PFSK-1 (cell line): ENCODE data around the gene KLRK1.

ENCODE experiments used
- FOXP2 ChIP-seq: optimal IDR thresholded peaks from 2 replicates; pipeline ENCODE3; 2011; ENCODE audit warnings: borderline replicate concordance, control low read depth, inconsistent platforms; ENCODE audit not compliant: insufficient read depth; ENCODE audit errors: extremely low read length, extremely low read depth
- POLR2AphosphoS5 ChIP-seq: IDR thresholded peaks from 2 replicates; pipeline ENCODE4 v1.6.1; 2012; ENCODE audit warnings: low read depth, mild to moderate bottlenecking, control low read depth, low read length, moderate library complexity
- SIN3A ChIP-seq: IDR thresholded peaks from 2 replicates; pipeline ENCODE4 v1.6.1; 2012; ENCODE audit warnings: mild to moderate bottlenecking, low read length, moderate library complexity, borderline replicate concordance; ENCODE audit not compliant: insufficient read depth
- TAF1 ChIP-seq: IDR thresholded peaks from 2 replicates; pipeline ENCODE4 v1.6.1; 2012; ENCODE audit warnings: low read length, control low read depth, borderline replicate concordance; ENCODE audit not compliant: insufficient read depth
- TF ChIP-seq, protein P1 (sequence below), 2 experiments: IDR thresholded peaks; 2 replicates each; pipeline versions ENCODE4 v1.6.1 to v1.8.0; 2011 to 2012; ENCODE audit warnings: low read depth in 2 of 2, low read length in 2 of 2, control low read depth in 1 of 2, inconsistent platforms in 1 of 2, mild to moderate bottlenecking in 1 of 2, moderate library complexity in 1 of 2; ENCODE audit not compliant: insufficient read depth in 1 of 2

Gene KLRK1

GRCh38 chr12:10358131-10358530 is 31.7 kb downstream of the KLRK1 start:
- TF ChIP-seq POLR2AphosphoS5 (no peak), TAF1 (no peak), FOXP2 (no peak), SIN3A (no peak)
- TF ChIP-seq, protein P1, sequence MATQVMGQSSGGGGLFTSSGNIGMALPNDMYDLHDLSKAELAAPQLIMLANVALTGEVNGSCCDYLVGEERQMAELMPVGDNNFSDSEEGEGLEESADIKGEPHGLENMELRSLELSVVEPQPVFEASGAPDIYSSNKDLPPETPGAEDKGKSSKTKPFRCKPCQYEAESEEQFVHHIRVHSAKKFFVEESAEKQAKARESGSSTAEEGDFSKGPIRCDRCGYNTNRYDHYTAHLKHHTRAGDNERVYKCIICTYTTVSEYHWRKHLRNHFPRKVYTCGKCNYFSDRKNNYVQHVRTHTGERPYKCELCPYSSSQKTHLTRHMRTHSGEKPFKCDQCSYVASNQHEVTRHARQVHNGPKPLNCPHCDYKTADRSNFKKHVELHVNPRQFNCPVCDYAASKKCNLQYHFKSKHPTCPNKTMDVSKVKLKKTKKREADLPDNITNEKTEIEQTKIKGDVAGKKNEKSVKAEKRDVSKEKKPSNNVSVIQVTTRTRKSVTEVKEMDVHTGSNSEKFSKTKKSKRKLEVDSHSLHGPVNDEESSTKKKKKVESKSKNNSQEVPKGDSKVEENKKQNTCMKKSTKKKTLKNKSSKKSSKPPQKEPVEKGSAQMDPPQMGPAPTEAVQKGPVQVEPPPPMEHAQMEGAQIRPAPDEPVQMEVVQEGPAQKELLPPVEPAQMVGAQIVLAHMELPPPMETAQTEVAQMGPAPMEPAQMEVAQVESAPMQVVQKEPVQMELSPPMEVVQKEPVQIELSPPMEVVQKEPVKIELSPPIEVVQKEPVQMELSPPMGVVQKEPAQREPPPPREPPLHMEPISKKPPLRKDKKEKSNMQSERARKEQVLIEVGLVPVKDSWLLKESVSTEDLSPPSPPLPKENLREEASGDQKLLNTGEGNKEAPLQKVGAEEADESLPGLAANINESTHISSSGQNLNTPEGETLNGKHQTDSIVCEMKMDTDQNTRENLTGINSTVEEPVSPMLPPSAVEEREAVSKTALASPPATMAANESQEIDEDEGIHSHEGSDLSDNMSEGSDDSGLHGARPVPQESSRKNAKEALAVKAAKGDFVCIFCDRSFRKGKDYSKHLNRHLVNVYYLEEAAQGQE (IDR thresholded peaks at IDR 0.05; ENCODE audit: insufficient read depth in 1 of 2, low read depth in 2 of 2, low read length in 2 of 2) = no peak

DNA sequence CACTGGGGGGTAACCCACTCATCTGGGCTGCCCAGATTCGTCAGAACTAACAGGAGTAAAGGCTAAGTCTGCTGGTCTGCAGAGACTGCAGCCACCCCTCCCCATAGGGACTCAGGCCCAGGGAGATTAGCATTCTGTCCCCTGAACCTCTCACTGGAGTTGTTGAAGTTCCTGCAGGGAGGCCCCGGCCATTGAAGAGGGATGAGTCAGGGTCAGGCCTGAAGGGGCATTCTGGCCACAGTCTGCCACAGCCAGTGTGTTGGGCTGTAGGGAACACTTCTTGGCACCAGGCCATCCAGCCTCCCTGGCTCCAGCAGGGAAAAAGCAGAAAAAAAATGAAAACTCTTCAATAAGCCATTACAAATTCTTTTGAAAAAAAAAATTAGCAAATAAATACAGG is 35.3 kb downstream of the KLRK1 start:
- TF ChIP-seq, protein P1 (IDR thresholded peaks at IDR 0.05; ENCODE audit: insufficient read depth in 1 of 2, low read depth in 2 of 2, low read length in 2 of 2) = no peak
- TF ChIP-seq POLR2AphosphoS5 (no peak), SIN3A (no peak), FOXP2 (no peak), TAF1 (no peak)

GRCh38 chr12:10354071-10354470 is 35.8 kb downstream of the KLRK1 start:
- no peak for TF ChIP-seq FOXP2

DNA sequence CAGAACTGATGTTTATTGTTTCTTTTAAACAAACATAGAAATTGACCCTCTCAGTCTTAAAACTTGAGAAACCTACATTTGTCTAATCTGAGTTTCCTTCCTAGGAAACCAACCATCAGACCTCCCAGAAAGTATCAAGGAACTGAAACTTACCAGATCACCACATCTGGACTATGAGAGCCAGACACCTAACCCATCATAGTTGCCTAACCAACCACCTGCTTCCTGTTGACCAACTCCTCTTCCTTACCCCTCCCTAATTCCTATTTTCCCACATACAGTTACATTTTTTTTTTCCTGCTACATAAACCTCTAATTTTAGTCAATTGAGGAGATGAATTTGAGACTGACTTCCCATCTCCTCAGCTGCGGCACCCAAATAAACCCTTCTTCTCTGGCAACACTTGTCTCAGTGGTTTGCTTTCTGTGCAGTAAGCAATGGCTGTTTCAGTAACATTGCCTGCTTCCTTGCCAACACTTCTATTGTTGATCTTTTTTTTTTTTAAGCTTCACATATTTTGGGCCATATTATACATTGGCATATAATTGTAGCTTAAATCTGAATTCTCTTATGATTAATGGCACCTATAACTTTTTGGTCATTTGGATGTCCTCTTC is 47.8 kb downstream of the KLRK1 start:
- no peak for TF ChIP-seq FOXP2
- TF ChIP-seq SIN3A = no peak
- TF ChIP-seq POLR2AphosphoS5 = no peak
- TF ChIP-seq TAF1 = no peak
- TF ChIP-seq, protein P1 (IDR thresholded peaks at IDR 0.05; ENCODE audit: insufficient read depth in 1 of 2, low read depth in 2 of 2, low read length in 2 of 2) = no peak

- TF ChIP-seq FOXP2 (no peak), POLR2AphosphoS5 (no peak), TAF1 (no peak), SIN3A (no peak)
- TF ChIP-seq, protein P1 (IDR thresholded peaks at IDR 0.05; ENCODE audit: insufficient read depth in 1 of 2, low read depth in 2 of 2, low read length in 2 of 2) = no peak
Observed at GRCh38 chr12:10339053-10339840, 50.6 kb downstream of the KLRK1 start.
